CD4-positive, alpha-beta T cell treated with Interleukin-4 for 1 hour (primary cell): Measurements from ENCODE around the gene PHF2.

Source experiments
- DNase-seq, 2 donors: peaks; one replicate each; pipeline ENCODE4 v3.0.0-alpha.2; 2020 to 2022

The PHF2 gene

GRCh38 chr9:93634311-93635185 is 58.2 kb downstream of the PHF2 start:
- no peak for DNase-seq

GRCh38 chr9:93635186-93636107 is 59.1 kb downstream of the PHF2 start:
- DNase-seq = peak in 1 of 2 donors; percentile 3

- peak in 1 of 2 donors; percentile 10 for DNase-seq
Measured at GRCh38 chr9:93636172-93636661, 59.8 kb downstream of the PHF2 start.

- DNase-seq = peak in 1 of 2 donors; percentile 10
Measured at GRCh38 chr9:93636667-93637066, 60.3 kb downstream of the PHF2 start.

- DNase-seq = no peak
Measured at GRCh38 chr9:93637886-93638285, 61.5 kb downstream of the PHF2 start.

- no peak for DNase-seq
Measured at GRCh38 chr9:93640027-93640426, 63.6 kb downstream of the PHF2 start.

- no peak for DNase-seq
Measured at GRCh38 chr9:93642961-93643360, 66.6 kb downstream of the PHF2 start.

GRCh38 chr9:93644397-93645088 is 68.2 kb downstream of the PHF2 start:
- peak in 1 of 2 donors; percentile 6 for DNase-seq

- DNase-seq = peak in 1 of 2 donors; percentile 6
Measured at GRCh38 chr9:93645149-93645889, 68.9 kb downstream of the PHF2 start.

- peak in 1 of 2 donors; percentile 10 for DNase-seq
Measured at GRCh38 chr9:93645921-93646639, 69.7 kb downstream of the PHF2 start.

- peak in 1 of 2 donors; percentile 8 for DNase-seq
Measured at GRCh38 chr9:93646640-93647178, 70.3 kb downstream of the PHF2 start.

GRCh38 chr9:93648181-93648580 is 71.8 kb downstream of the PHF2 start:
- DNase-seq = no peak

- DNase-seq = peak in 1 of 2 donors; percentile 6
Measured at GRCh38 chr9:93648836-93649235, 72.5 kb downstream of the PHF2 start.

- peak in 1 of 2 donors; percentile 7 for DNase-seq
Measured at GRCh38 chr9:93649610-93650261, 73.4 kb downstream of the PHF2 start.

- DNase-seq = peak in 1 of 2 donors; percentile 5
Measured at GRCh38 chr9:93650448-93650847, 74.1 kb downstream of the PHF2 start.

- no peak for DNase-seq
Measured at GRCh38 chr9:93651521-93651950, 75.2 kb downstream of the PHF2 start.

- no peak for DNase-seq
Measured at GRCh38 chr9:93652604-93653592, 76.5 kb downstream of the PHF2 start.

GRCh38 chr9:93653760-93654159 is 77.4 kb downstream of the PHF2 start:
- DNase-seq = no peak

- no peak for DNase-seq
Measured at GRCh38 chr9:93654351-93654961, 78.1 kb downstream of the PHF2 start.
